ENCODE results near the gene ARFIP1. TPM values are rescaled to one million over a fixed set of nuclear protein-coding genes. Genes with fewer than 3 reads are reported as not detected.
"Not testable (repeated sequence)": the region's sequence is repeated elsewhere in the genome, so short reads cannot be mapped to it uniquely, and the experiment has no call there.

ARFIP1 gene
- total RNA-seq, 1 donor from 2014 or later, result 32.5 TPM

GRCh38 chr4:152831416-152831815 lies 51.7 kb downstream of the ARFIP1 start:
- Mint-ChIP-seq H3K9me3 (peaks cover 13% of the 10 kb centered on the region), H3K27ac (no peak overlapping the region), H3K36me3 (peaks cover 43% of the 10 kb centered on the region), H3K27me3 (no peaks in the 10 kb centered on the region), H3K4me1 (ENCODE audit: unreplicated experiment) (no peaks in the 10 kb centered on the region), H3K4me3 (no peak overlapping the region)
- no peak for DNase-seq (ENCODE audit: extremely low spot score, unreplicated experiment)
- TF ChIP-seq CTCF (conservative IDR thresholded peaks at IDR 0.05), result no peak

GRCh38 chr4:152836936-152837335 lies 57.2 kb downstream of the ARFIP1 start:
- no peak for TF ChIP-seq CTCF (conservative IDR thresholded peaks at IDR 0.05)
- no peak overlapping the region for H3K4me3 Mint-ChIP-seq
- no peak for DNase-seq (ENCODE audit: extremely low spot score, unreplicated experiment)
- no peaks in the 10 kb centered on the region for H3K4me1 Mint-ChIP-seq (ENCODE audit: unreplicated experiment)
- H3K27me3 Mint-ChIP-seq, result no peaks in the 10 kb centered on the region
- H3K9me3 Mint-ChIP-seq, result peaks cover 28% of the 10 kb centered on the region
- H3K36me3 Mint-ChIP-seq, result peaks cover 67% of the 10 kb centered on the region
- H3K27ac Mint-ChIP-seq, result no peak overlapping the region

GRCh38 chr4:152839729-152840128 lies 60.0 kb downstream of the ARFIP1 start:
- not testable (repeated sequence) for H3K27ac Mint-ChIP-seq; DNase-seq (ENCODE audit: extremely low spot score, unreplicated experiment); H3K4me1 Mint-ChIP-seq (ENCODE audit: unreplicated experiment); H3K27me3 Mint-ChIP-seq
- peaks cover 58% of the 10 kb centered on the region for H3K36me3 Mint-ChIP-seq
- peaks cover 23% of the 10 kb centered on the region for H3K9me3 Mint-ChIP-seq
- peak overlapping the region; percentile 15 for H3K4me3 Mint-ChIP-seq

- no peak overlapping the region for H3K4me3 Mint-ChIP-seq
- no peak for DNase-seq (ENCODE audit: extremely low spot score, unreplicated experiment)
- H3K9me3 Mint-ChIP-seq, result peaks cover 7% of the 10 kb centered on the region
- peaks cover 27% of the 10 kb centered on the region for H3K36me3 Mint-ChIP-seq
- H3K4me1 Mint-ChIP-seq (ENCODE audit: unreplicated experiment), result peaks cover 8% of the 10 kb centered on the region
- no peak for TF ChIP-seq CTCF (conservative IDR thresholded peaks at IDR 0.05)
- H3K27ac Mint-ChIP-seq, result peak overlapping the region; percentile 31
- no peaks in the 10 kb centered on the region for H3K27me3 Mint-ChIP-seq
These were observed 63.8 kb downstream of the ARFIP1 start for GRCh38 chr4:152843481-152844090.

GRCh38 chr4:152847376-152847775 lies 67.6 kb downstream of the ARFIP1 start:
- H3K36me3 Mint-ChIP-seq, result peaks cover 14% of the 10 kb centered on the region
- TF ChIP-seq CTCF (conservative IDR thresholded peaks at IDR 0.05), result no peak
- peaks cover 19% of the 10 kb centered on the region for H3K4me1 Mint-ChIP-seq (ENCODE audit: unreplicated experiment)
- no peak for DNase-seq (ENCODE audit: extremely low spot score, unreplicated experiment)
- no peaks in the 10 kb centered on the region for H3K9me3 Mint-ChIP-seq
- H3K27me3 Mint-ChIP-seq, result no peaks in the 10 kb centered on the region
- H3K4me3 Mint-ChIP-seq, result no peak overlapping the region
- H3K27ac Mint-ChIP-seq, result no peak overlapping the region

GRCh38 chr4:152848508-152848907 lies 68.8 kb downstream of the ARFIP1 start:
- H3K27me3 Mint-ChIP-seq, result no peaks in the 10 kb centered on the region
- TF ChIP-seq CTCF (conservative IDR thresholded peaks at IDR 0.05), result no peak
- no peak for DNase-seq (ENCODE audit: extremely low spot score, unreplicated experiment)
- peaks cover 10% of the 10 kb centered on the region for H3K9me3 Mint-ChIP-seq
- H3K27ac Mint-ChIP-seq, result no peak overlapping the region
- H3K4me1 Mint-ChIP-seq (ENCODE audit: unreplicated experiment), result peaks cover 15% of the 10 kb centered on the region
- H3K4me3 Mint-ChIP-seq, result no peak overlapping the region
- peaks cover 17% of the 10 kb centered on the region for H3K36me3 Mint-ChIP-seq

All from type B pancreatic cell (in vitro differentiated cells).